CD4-positive, alpha-beta T cell treated with Interleukin-2 at 100 ng/mL for 4 hours (primary cell): ENCODE measurements around the gene OR6B2.
"Not testable (repeated sequence)": the region's sequence is repeated elsewhere in the genome, so short reads cannot be mapped to it uniquely, and the experiment has no call there.

Experiments
- DNase-seq: peaks from one replicate; pipeline ENCODE4 v3.0.0-alpha.2; 2020; ENCODE audit warnings: low spot score

The OR6B2 gene

GRCh38 chr2:240030379-240031094, at the start of gene OR6B2:
Gene OR6B2 (minus strand): TSS chr2:240030429. CDS start chr2:240030429, 0 bp downstream.
- no peak for DNase-seq

- no peak for DNase-seq
Measured at GRCh38 chr2:240078631-240079030, 48.4 kb upstream of the OR6B2 start.

GRCh38 chr2:240077442-240077841, 47.2 kb upstream of the OR6B2 start:
- no peak for DNase-seq

GRCh38 chr2:240074545-240074944, 44.3 kb upstream of the OR6B2 start:
- DNase-seq: no peak

- DNase-seq: no peak
Measured at GRCh38 chr2:240070907-240071306, 40.7 kb upstream of the OR6B2 start.

- no peak for DNase-seq
Measured at GRCh38 chr2:240069829-240070228, 39.6 kb upstream of the OR6B2 start.

- DNase-seq: no peak
Measured at GRCh38 chr2:240068193-240068592, 38.0 kb upstream of the OR6B2 start.

GRCh38 chr2:240066489-240066888, 36.3 kb upstream of the OR6B2 start:
- DNase-seq: no peak

GRCh38 chr2:240064898-240065297, 34.7 kb upstream of the OR6B2 start:
- no peak for DNase-seq

- DNase-seq: peak; percentile 59
Measured at GRCh38 chr2:240060977-240061591, 30.9 kb upstream of the OR6B2 start.

GRCh38 chr2:240056678-240057077, 26.4 kb upstream of the OR6B2 start:
- DNase-seq: no peak

GRCh38 chr2:240055177-240055917, 25.1 kb upstream of the OR6B2 start:
- no peak for DNase-seq

- DNase-seq: no peak
Measured at GRCh38 chr2:240053173-240054155, 23.2 kb upstream of the OR6B2 start, which contains the start of gene OR6B3. Gene OR6B3 (minus strand): TSS chr2:240053521.

- no peak for DNase-seq
Measured at GRCh38 chr2:240052524-240052923, 22.3 kb upstream of the OR6B2 start.

GRCh38 chr2:240051697-240052096, 21.5 kb upstream of the OR6B2 start:
- no peak for DNase-seq

- no peak for DNase-seq
Measured at GRCh38 chr2:240050278-240050677, 20.0 kb upstream of the OR6B2 start.

GRCh38 chr2:240048237-240048636, 18.0 kb upstream of the OR6B2 start:
- DNase-seq: no peak

GRCh38 chr2:240045098-240045497, 14.9 kb upstream of the OR6B2 start:
- no peak for DNase-seq

GRCh38 chr2:240044096-240044495, 13.9 kb upstream of the OR6B2 start:
- not testable (repeated sequence) for DNase-seq

GRCh38 chr2:240043279-240043989, 13.2 kb upstream of the OR6B2 start:
- DNase-seq: no peak

- no peak for DNase-seq
Measured at GRCh38 chr2:240042740-240043139, 12.5 kb upstream of the OR6B2 start.
